ENCODE data around the gene BCL3.

GRCh38 chr19:44807162-44807561, 58.7 kb downstream of the BCL3 start:
- TF ChIP-seq EZH2phosphoT487 (IDR thresholded peaks at IDR 0.05; ENCODE audit: insufficient read depth, low read depth) (no peak), EZH2 (IDR thresholded peaks at IDR 0.05; ENCODE audit: insufficient read depth, poor library complexity, severe bottlenecking) (no peak)

Data from GM23248 (cell line).